ENCODE measurements around the gene HOXA5.
A peak's percentile ranks its signal among the peaks of the same experiment; 100 is the strongest.

HOXA5 gene

DNA sequence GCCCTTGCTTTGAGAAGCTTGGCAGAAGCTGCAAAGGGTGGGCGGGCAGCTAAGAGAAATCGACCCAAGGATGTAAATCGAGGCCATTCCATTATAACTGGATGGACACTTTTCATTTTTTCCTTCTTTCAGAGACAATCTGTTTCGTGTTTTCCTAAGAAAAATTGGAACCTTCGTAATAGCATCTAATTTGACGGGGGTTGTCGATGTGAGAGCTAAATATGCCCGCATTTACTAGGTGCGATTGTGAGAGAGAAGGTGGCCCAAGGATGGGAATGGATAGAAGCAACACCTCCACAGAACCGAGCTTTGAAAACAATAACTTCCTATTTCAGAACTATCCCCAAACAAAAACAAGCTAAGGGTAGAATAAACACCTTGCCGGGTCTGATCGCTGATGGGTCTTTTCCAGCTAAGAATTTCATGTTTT lies 12.1 kb downstream of the HOXA5 start:
- DNase-seq = no peak

DNA sequence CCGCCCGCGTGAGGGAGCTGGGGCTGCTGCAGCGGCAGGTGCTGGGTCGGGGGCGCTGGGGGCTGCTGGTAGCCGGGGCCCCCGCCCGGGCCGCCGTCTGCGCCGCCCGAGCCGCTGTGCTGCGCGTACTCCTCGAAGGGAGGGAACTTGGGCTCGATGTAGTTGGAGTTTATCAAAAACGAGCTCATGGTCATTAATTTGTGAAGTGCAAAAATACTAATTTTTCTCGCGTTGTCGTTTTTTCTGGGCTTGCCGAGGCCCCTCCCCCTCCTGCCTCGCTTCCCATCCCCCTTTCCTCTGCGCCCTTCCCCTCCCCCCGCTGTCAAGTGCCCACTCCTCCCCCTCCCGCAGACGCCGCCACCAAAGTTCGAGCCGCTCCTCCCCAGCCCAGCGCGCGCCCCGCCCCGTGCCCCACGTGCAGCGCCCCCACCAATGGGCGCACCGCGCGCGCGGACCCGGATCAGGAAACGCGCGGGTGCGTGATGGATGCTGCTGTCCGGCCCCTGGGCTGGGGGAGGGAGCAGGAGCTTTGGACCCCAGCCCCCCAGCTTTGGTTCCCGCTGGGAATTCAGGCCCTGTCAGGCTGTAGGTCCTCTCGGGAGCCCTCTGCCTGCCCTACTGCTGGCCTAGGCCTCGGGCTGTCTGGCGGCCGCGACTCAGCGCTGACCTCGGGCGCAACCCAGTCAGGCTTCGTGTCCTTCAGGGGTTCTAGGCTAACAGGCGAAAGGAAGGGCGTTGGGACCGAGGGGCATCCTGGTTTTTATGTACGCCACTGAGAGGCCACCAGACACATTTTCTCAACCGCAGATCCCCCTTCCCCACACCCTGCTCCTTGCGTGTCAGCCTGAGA lies 12.7 kb downstream of the HOXA5 start, which contains the start of gene HOXA4:
Gene HOXA4, minus strand, starts transcription at position 218 of the 850 bp plus-strand sequence. Its CDS starts 24 bp downstream, at position 194.
- DNase-seq = peak; percentile 66

DNA sequence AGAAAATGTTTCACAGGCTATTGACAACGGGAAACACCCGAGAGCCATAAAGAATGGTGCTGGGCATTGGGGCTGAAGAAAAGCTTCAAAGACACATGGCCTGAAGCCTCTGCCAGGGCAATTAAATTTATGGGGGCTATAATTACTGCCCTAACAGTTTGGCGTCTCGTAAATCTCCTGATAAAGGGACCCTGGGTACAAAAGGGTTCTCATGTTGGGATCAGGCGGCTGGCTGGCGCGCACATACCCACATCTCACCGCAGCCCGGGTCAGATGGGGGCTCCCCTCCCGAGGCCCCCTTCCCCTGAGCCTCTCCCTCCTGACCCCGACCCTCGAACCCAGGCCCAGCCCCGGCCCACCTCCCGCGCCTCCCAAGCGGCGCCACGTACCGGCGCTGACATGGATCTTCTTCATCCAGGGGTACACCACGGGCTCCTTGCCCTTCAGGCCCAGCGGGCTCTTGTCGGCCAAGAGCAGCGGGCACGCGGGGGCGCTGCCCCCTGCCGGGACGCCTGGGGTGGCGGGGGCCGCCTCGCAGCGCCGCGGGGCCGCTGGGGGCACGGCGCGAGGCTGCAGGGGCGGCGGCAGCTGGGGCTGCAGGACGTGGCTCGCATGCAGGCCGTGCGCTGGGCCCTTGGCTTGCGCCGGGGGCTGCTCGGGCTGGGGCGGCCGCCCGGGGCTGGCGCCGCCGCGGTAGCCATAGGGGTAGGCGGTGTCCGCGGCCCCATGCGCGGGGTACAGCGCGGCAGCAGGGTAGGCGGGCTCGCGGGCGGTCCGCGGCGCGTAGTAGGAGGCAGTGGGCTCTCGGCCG lies 13.5 kb downstream of the HOXA5 start:
- no peak for DNase-seq

DNA sequence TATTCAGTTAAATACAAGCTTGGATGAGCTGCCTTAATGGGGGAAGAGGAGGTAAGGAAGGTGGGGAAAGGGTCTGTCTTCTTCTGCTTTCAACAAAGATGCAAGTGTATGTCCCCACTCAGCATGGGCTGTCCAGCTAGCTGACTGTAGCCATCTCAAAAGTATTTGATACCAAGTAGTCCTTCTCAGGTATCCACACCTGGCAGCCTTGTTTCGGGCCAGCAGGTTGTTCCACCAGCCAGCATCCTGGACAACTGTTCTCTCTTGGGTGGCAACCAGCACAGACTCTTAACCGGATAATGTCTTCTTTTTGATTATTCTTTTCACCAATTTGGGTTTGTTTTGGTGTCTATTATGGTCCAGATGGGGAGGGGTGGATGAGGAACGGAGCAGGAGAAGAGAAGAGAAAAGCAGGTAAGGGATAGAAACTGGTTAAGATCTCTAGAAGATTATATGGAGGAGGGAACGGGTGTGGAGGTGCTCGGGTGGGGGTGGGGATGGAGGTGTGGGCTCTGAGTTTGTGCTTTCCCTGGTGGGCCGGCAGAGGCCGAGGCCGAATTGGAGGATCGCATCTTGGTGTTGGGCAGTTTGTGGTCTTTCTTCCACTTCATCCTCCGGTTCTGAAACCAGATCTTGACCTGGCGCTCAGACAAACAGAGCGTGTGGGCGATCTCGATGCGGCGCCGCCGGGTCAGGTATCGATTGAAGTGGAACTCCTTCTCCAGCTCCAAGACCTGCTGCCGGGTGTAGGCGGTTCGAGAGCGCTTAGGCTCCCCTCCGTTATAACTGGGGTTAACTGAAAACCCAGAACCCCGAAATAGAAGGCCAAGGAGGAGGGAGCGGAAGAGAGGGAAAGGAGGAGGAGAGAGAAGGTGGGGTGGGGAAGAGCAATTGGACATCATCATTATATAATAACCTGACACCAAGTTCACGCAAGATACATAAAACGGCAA lies 14.4 kb downstream of the HOXA5 start:
- DNase-seq = no peak

DNA sequence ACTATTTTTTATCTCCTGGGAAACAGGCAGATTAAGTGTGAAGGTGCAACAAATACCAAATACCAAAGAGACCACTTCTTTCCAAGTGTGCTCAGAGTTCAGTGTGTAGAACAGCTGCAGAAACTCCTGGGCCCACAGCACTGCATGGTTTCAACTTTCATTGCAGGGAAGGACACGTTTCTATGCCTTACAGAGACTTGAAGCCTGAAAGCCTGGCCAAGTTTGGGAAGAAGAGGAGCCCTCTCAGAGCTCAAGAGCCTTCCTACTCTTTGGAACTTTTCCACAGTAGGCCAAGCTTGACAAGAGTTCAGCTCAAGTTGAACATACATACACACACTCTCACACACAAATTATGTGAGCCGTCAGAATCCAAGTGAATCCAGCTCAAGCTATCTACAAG lies 15.4 kb downstream of the HOXA5 start:
- no peak for DNase-seq

DNA sequence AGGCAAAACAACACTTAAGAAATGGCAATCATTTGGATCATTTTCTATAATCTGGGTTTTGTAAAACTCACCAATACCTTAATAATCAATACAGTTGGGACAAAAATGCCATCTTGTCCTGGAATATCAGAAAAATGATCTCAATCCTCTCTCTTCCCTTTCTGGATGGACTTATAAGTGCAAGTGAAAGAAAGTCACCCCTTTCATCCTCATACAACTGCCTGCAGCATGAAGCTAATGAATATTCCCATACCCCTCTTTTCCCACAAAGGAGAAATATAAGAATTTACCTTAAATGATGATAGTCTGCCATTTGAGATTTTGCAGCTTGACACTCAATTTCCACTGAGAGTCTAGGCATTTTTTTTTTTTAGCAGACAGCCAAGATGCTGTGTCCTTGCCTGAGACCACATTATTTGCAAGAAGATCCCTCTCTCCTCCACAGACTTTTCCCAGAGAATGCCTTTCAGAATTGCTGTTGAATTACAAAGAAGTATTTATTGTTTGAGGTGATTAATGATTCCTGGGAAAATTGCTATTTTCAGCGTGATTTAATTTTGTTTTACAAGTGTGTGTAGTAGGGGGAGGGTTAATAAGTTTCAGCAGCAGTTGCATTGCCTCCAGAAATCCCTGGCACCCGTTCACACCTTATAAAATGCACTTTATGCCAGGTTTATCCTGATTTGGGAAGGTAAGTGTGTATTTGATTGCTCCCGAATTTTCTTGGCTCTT lies 16.7 kb downstream of the HOXA5 start:
- no peak for DNase-seq

DNA sequence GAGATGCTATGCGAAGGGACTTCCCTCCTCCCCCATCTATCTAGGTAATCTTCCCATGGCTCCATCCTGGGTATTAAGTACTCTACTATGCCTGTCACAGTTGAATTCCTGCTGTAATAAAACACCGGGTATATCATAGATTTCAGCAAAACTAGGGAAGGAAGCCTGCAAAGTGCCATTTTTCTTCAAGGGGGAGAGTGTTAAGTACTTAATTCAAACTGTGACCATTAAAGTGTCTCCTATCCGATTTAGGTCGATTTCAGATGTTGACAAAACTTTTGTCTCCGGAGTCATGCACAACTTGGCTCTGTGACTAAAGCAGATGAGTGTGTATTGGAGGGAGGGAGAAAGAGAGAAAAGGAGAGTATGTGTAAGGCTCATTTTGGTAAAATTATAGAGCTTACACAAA lies 17.5 kb downstream of the HOXA5 start:
- no peak for DNase-seq

DNA sequence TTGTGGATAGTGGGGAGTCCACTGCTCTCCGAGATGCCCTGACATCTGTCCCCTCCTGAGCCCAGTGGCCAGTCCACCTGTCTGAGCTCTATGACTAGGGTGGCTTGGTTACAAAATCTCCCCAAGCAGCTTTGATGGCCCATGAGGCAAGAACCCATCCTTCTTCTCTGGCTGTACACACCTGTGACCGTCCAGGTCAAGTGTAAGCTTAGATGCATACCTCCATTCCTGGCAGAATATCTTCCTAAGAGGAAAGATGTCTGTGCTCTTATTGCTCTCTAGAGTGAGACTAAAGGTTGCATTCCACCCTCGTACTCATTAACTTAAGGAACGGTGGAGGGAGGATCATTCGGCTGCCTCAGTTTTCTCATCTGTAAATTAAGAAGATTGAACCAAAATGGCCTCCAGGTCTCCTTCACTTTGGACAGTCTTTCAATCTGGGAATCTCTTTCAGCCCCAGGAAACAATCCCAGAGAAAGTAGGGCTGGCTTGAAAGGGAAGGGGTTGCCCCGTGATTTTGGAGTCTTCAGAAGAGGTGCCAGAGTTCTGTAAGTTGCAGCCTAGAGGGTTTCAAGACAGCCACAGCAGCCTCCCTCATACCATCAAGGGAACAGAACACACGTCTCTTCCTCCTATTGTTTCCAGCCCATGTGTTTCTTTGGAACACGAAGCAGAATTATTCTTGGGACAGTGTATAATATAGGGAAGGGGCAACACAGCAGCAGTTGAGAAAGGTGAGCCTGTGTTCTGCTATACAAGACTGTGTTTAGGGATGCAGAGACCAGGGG lies 18.4 kb downstream of the HOXA5 start:
- DNase-seq = no peak

DNA sequence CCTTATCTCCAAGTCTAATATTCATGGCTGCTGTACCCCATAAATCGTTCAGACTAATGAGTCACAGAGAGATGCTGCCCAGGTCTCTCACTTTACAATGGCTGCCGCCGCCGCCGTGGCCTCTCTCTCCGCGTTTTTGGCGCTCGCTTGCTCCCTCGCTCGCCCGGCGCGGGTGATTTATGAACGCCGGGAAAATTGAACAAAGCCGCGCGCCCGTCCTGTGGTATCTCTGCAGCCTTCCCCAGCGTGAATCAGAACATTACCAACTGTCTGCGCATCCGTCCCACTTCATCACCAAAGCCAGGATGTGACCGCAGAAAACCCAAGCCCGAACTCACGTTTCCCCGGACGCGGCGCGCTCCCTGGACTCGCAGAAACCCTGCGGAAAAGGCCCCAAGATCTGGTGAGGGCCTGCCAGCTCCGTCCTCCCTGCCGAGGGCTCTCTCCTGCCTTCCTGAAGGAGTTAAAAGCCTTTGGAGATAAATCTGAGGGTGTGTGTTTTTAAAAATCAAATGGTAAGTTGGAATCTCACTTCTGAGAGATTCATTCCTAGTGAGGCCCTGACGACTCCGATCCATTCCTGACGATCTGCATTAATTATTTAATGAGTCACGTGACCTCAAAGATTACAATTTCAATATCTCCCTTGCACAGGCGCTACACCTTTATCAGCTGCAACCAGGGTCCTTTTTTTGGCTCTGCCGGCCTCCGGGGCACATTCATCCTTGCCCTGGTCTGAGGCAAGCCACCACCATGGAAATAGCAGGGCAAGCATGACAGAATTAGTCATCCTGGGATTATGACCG lies 19.2 kb downstream of the HOXA5 start:
- no peak for DNase-seq

DNA sequence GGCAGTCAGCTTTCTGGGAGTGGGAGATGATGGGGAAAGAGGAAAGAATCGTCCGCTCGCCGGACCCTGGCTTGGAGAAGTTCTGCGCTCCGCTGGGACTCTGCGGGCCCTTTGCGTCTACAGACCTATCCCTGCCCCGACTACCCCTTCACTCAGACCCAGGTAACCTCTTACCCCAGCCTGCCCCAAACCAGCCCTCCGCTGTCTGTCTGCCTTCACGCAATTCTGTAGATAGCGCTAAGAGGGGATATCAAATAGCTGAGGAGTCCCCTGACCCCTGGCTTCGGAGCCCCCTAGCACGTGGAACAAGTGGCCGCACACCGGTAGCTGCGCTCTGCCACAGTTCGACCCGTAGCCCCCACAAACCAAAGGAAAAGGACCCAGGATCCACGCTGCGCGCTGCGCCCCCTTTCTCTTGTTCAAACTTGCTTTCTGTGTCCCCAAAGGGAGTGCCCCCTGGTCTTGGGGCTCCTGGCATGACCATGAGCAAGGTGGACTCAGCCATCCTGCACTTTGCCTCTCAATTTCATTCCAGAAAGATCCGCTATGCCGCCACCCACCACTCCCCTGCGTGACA lies 19.9 kb downstream of the HOXA5 start:
- DNase-seq = no peak

DNA sequence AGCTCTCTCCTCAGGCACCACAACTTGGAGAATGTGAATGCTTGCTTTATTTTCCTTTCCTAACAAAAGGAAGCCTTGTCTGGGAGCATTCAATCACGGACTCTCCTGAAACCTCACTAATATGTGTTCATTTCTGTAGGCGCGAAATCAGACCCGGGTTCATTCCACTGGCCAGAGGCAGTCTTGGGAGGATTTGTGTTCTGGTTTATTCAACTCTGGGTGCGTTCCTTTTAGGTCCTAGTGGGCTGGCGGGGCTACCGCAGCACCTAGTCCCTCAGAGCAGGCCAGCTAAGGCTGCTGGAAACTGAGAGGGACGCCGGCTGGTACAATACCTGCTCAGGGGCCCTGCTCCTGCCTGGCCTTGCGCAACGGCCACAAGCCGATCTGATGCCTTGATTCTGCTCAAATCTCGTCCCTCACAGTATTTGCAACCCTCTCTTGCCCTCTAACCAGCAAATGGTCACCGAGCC lies 20.4 kb downstream of the HOXA5 start:
- DNase-seq = no peak

DNA sequence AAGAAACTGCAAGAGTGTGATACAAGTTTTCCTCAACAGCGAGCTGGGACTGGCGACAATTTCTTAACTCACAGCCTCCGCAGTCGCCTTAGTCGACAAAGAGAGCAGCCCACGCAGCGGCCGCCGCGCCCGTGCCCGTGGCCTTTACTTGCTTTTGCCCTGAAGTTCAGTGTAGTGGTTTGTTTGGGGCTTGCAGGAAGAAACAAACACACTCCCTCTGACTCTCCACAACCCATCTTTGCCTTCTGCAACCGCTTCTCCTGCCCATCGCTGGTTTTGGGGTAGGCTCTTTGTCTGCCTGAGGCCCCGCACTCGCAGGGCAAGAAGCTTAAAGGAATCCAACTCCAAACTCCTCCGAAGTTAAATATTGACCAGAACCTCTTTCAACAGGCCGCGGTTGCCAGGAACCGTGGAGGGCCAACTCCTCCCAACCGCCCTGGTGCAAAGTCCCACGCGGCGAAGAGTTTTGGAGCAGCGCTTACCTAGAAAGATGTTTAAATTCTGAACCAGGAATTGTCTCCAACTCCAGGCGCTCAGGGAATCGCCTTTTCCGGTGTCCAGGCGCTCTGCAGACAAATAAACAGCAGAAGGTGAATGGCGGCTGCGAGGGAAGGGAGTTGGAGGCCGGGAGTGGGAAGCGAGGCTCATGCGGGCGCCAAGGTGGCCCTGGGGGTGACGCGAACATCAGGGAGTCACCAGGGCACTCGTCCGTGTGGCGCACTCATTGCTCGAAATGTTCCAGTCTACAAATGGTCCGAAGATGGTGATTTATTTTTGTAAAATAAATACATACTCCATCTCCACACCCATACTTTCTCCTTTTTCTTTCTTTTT lies 21.2 kb downstream of the HOXA5 start:
- no peak for DNase-seq

DNA sequence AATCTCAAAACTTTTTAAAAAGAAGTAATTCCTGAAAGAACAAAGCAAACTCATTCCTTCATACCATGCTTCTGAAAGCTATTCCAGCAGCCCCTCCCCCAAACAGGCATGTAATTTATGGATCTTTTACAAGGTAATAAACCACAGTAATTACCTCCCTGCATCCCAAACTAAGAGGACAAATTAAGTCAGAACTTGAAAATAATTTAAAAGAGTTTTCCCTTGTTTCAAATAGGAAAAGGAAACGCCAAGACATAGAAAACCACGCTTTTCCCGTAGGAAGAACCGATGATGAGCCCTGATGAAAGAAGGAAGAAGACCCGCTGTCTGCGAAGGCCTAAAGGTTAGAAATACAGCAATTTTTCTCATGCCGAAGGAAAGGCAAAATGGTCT lies 21.8 kb downstream of the HOXA5 start:
- DNase-seq = no peak

DNA sequence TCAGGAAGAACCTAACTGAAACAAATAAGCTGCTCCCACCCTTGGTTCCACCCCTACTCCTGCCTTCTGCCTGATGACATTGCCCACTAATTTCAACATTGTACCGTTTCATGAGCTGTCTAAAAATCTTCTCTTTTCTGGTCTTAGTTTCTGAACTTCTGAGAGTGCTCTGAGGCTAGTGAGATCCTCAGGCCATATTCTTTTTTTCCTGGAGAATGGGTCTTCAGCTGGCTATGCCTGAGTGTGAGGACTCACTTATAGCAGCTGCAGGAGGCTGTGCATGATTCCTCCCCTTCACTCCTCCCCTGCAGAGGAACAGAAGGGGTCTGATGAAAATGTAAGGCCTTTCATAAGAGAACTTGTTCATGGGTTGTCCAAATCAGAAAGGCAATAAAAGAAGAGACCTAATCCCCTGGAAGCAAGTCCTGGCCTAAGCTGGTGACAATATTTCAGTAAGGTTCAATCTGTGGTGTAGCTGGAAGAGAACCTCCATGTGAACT lies 24.0 kb downstream of the HOXA5 start:
- no peak for DNase-seq

DNA sequence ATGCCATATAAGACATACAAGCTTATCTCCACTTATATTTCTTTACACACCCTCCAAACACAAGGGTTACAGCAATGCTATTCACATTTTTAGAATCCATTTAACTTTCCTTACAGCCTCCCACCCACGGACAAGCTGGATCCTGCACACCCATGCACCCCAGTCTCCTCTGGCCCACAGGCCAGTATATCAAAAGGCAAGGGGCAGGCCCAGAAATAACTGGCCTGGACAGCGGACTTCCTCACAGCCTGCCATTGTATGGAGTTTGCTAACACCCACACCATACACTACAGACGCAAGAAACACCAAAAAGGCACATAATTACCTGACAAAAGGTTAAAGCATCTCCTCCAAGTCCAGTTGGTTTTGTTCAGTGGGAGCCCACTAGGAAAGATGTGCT lies 24.9 kb downstream of the HOXA5 start:
- DNase-seq = no peak

DNA sequence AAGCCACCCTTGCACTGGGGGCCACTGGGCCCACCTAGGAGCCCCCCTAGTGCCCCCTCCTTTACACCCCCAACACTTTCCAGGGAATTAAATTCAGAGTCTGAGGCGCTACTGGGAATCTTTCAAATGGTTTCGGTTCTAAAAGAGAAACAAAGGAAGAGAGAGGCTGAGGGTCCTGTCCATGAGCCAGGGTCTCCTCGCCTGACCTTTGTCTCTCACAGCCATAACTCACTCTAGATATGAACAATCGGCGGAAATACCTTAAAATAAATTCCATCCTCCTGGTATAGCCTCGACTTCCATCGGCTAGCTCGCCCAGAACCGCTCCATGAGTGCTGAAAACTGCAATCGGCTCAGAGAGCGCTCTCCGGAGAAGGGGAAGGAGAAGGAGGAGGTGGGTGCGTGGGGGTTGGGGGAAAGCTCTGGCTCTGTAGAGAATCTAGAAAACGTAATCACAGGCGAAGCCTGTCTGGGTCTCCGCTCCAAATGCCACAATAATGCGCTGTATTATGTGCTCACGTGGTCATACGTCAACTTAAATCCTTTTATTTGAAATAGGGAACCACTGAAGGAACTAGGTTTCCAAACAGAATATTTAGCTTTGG lies 25.5 kb downstream of the HOXA5 start:
- no peak for DNase-seq

DNA sequence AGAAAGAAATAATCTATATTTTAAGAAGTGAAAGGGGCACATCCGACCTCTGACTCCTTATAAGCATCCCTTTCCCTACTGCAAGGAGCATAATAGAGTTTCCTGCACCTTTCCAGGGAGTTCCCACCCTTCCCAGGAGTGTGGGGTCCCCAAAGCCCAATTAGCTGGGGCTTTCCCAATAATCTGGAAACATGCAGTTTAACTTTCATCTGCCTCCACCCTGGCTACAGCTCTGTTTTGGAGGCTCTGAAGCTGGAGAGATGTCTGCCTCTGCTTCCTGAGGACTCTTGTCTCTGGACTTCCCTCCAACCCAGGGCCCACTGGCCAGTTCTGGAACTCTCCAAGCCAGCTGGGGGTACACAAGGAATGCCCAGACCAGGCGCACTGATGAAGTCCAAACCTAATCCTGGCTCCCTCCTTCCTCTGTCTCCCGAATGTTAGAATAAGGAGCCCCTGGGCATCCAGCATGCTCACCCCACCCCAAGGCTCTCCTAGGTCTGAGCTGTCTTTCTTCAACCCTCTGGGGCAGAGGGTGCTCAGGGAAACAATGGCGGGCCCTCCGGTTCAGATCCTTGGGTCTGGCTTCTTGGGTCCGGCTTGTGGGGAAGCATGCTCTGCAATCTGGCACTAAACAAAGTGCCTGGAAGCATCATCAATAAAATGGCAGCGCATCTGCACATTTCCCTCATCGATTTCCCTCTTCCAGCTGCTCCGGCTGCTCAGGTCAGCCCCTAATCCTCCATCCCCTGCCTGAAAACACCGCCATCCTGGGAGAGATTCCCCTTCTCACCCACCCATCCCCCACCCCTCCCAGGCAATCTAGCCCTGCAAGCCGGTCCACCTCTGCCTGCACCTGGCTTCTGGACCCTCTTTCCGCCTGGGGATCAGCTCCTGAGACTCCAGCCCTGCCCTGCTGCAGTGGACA lies 26.3 kb downstream of the HOXA5 start:
- no peak for DNase-seq

All from stimulated activated CD4-positive, alpha-beta T cell treated with anti-CD3 and anti-CD28 coated beads, Interleukin-12 subunit alpha, Interleukin-12 subunit beta, amount 100 ng/mL, for 4 hours (primary cell).